Measurements from ENCODE around the gene UQCRFS1.

Gene UQCRFS1

DNA sequence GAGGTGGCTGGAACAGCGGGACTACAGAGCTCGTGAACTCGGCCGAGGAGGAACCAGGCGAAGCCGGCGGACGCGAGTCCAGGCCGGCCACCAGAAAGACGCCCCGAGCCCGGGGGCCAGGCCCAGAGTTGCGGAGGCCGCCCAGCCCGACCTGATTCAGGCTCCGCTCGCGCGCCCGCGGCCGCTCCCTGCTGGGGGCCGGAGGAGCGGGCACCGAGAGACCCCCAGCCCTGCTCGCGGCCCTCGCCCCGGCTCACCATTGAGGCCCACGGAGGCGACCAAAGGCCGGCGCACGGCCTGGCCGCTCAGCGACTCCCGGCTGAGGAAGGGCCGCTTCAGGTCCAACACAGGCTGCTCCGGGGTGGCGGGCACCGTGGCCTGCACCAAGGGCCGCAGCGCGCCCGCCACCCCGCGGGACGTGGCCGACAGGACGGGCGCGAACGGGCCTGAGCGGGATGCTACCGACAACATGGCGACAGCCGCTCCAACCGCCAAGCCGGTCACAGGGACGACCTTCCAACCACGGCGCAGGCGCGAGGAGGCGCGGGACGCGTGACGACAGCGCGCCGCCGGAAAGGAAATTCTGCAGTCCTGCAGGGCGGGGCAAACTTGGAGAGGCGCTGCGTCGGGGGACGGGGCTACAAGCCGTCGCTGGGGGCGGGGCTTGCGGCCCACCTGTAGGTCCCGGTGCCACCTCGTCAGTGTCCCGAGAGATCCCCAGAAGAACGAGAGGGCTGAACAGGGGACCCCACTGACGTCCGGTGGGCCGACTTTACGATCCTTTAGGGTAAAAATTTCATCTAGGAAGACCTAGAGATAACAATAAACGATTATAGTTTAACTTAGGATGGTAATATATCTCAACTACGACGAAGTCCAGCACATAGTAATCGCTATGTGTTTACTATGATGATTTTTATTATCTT, at the start of gene UQCRFS1:
Gene UQCRFS1 (minus strand): TSS at position 504 of the 926 bp plus-strand sequence. CDS start 33 bp downstream, at position 471.
- TF ChIP-seq, protein P1, sequence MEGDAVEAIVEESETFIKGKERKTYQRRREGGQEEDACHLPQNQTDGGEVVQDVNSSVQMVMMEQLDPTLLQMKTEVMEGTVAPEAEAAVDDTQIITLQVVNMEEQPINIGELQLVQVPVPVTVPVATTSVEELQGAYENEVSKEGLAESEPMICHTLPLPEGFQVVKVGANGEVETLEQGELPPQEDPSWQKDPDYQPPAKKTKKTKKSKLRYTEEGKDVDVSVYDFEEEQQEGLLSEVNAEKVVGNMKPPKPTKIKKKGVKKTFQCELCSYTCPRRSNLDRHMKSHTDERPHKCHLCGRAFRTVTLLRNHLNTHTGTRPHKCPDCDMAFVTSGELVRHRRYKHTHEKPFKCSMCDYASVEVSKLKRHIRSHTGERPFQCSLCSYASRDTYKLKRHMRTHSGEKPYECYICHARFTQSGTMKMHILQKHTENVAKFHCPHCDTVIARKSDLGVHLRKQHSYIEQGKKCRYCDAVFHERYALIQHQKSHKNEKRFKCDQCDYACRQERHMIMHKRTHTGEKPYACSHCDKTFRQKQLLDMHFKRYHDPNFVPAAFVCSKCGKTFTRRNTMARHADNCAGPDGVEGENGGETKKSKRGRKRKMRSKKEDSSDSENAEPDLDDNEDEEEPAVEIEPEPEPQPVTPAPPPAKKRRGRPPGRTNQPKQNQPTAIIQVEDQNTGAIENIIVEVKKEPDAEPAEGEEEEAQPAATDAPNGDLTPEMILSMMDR (conservative IDR thresholded peaks at IDR 0.05) = no peak
- peak; percentile 99 for TF ChIP-seq ZFX (IDR thresholded peaks at IDR 0.05)
- H3K27ac ChIP-seq = peak within 1 kb of the TSS; percentile 100

DNA sequence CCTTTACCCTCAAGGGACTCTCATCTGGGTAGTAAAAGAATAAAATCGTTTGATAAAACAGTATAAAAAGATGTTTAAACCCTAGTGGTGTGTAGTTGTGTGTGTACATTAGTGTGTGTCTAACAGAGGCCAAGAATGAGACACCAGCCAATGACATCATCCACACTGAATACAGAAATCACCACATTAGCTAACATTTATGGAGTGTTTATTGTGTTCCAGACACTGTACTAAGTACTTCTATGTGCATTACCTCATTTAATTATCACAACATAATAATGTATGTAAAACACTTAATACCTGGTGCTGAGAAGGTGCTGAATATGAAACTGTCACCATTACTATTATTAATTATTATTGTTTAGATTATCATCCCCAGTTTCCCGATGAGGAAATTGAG, 49.1 kb upstream of the UQCRFS1 start:
- H3K27ac ChIP-seq = no peak overlapping the region
- TF ChIP-seq ZFX (IDR thresholded peaks at IDR 0.05) = no peak
- TF ChIP-seq, protein P1 (conservative IDR thresholded peaks at IDR 0.05) = no peak

DNA sequence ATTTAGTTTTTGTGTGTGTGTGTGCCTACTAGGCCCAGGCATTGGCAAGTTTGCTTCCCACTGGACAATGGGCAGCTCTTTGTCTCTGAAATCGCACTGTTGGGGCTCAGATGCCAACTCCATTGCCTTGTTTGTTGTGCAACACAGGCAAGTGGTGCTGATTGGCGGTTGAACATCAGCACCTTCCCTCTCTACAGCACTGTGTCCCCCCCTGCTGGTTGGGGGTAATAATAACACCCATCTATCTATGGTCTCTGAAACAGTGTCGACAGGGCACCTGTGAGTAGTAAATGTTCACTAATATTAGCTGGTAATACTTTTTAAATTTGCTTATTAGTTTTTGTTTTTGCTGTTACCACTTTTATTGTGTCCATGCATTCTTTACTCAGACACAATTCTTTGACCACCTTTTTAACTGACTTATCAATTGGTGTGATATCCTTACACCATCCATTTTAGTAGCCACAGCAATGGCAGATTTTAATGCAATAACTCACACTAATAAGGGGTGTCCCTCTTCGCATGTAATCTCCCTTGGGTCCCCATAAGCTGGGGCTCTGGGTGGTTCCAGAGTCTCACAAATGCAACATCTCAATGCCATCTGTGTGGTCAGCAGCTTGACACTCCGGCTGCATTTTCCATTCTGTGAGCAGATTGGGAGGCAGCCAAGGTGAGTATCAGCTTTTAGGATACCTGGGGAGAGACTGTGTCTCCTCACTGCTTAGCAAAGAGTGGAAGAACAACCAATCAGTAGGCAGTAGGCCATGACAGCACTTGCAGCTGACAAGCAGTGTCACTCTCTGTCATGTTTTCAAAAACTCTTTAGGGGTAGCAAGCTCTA, 47.7 kb upstream of the UQCRFS1 start:
- H3K27ac ChIP-seq = no peak overlapping the region
- no peak for TF ChIP-seq ZFX (IDR thresholded peaks at IDR 0.05)
- TF ChIP-seq, protein P1 (conservative IDR thresholded peaks at IDR 0.05) = peak; percentile 82

DNA sequence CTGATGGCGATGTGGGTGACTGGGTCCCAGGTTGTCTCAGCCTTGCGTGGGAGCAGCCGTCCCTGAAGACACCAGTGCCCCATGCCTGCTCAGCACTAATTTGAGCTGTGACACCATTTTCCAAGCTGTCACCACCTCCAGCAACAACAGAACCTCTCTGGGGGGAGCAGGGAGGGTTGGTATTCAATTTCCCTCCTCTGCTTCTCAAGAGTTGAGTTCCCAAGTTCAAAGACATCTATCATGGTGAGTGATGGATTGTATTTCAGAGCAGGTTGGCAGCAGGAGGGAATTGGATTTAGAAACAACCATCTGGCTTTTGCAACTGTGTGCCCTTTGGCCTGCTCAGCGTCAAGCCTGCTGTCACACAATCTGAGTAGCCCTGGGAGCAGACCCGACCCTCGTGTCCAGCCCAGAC, 46.9 kb upstream of the UQCRFS1 start:
- TF ChIP-seq ZFX (IDR thresholded peaks at IDR 0.05) = no peak
- TF ChIP-seq, protein P1 (conservative IDR thresholded peaks at IDR 0.05) = no peak

DNA sequence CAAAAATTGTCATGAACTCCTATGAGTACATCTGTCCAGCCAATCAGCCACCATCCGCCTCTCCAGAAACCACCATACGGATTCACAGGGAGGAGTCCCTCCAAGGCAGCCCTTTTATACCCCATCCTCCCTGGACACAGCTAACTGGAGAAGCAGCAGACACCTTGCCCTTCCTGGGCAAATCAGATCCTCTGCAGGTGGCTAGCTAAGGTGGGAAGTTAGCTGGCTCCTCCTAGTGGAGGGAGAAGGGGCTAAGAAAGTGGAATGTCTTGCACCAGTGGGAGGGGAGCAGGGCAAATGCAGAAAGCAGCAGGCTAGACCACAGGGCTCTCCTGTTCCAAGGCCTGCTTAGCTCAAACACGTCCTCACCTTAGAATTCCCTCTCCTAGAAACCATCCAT, 46.2 kb upstream of the UQCRFS1 start:
- no peak overlapping the region for H3K27ac ChIP-seq
- TF ChIP-seq, protein P1 (conservative IDR thresholded peaks at IDR 0.05) = peak; percentile 52
- no peak for TF ChIP-seq ZFX (IDR thresholded peaks at IDR 0.05)

More for the DNA sequence above, 46.9 kb upstream of the UQCRFS1 start:
- no peak overlapping the region for H3K27ac ChIP-seq

DNA sequence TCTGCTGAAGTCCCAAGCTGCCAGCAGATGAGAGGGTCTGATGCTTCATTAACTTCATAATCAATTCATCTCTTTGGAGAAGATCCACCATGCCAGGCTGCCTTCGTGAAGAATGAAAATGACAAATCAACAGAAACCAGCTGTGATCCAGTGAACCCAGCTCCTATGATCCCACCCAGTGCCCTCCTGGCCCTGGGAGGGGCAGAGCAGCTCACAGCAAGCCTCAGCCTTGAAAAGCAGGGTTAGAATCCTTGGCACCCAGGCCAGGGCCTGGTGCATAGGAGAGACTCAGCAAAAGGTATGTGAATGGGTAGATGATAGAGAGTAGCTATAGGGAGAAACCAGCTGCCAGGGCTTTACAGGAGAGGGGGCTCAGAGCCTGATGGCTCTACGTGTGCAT, 43.6 kb upstream of the UQCRFS1 start:
- TF ChIP-seq, protein P1 (conservative IDR thresholded peaks at IDR 0.05) = no peak
- TF ChIP-seq ZFX (IDR thresholded peaks at IDR 0.05) = no peak
- no peak overlapping the region for H3K27ac ChIP-seq

Data from C4-2B (cell line).